H54 (cell line): Measurements from ENCODE around the gene OPN1MW3.
"Not testable (repeated sequence)": the region's sequence is repeated elsewhere in the genome, so short reads cannot be mapped to it uniquely, and the experiment has no call there.

Experiments
- DNase-seq: peaks from one replicate; pipeline ENCODE4 v3.0.0; 2011; ENCODE audit warnings: low spot score, mixed read lengths; ENCODE audit not compliant: insufficient read length
- FAIRE-seq: peaks from 3 replicates; lab custom pipeline; 2011; peaks lifted over from hg19 to GRCh38; lab: Jason Lieb, UNC
- POLR2A ChIP-seq: IDR thresholded peaks from 2 replicates; pipeline ENCODE4 v1.6.1; 2011; ENCODE audit warnings: low read depth, mild to moderate bottlenecking, low read length

Gene OPN1MW3

GRCh38 chrX:154294791-154295574, 37.6 kb downstream of the OPN1MW3 start, which contains the start of gene TEX28:
Gene TEX28, minus strand, starts transcription at chrX:154295124. Its CDS starts 3,007 bp downstream, at chrX:154292117.
- DNase-seq = no peak
- no peak for FAIRE-seq
- no peak for TF ChIP-seq POLR2A

- no peak for FAIRE-seq
- TF ChIP-seq POLR2A = no peak
- no peak for DNase-seq
These were observed 38.4 kb downstream of the OPN1MW3 start, which contains the start of gene TKTL1 for GRCh38 chrX:154295664-154296310. Gene TKTL1, plus strand, starts transcription at chrX:154295795. Its CDS starts 65 bp downstream, at chrX:154295860.

GRCh38 chrX:154296731-154297130, 39.3 kb downstream of the OPN1MW3 start:
- TF ChIP-seq POLR2A = no peak
- FAIRE-seq (no peak), DNase-seq (no peak)

GRCh38 chrX:154298312-154298711, 40.9 kb downstream of the OPN1MW3 start:
- no peak for TF ChIP-seq POLR2A
- DNase-seq (no peak), FAIRE-seq (no peak)

- no peak for TF ChIP-seq POLR2A
- DNase-seq (no peak), FAIRE-seq (no peak)
These were observed 43.4 kb downstream of the OPN1MW3 start for GRCh38 chrX:154300816-154301215.

- not testable (repeated sequence) for DNase-seq, FAIRE-seq
These were observed 45.6 kb downstream of the OPN1MW3 start for GRCh38 chrX:154302998-154303397.

GRCh38 chrX:154303476-154303875, 46.1 kb downstream of the OPN1MW3 start:
- TF ChIP-seq POLR2A = no peak
- FAIRE-seq (no peak), DNase-seq (no peak)

- DNase-seq = no peak
- TF ChIP-seq POLR2A = no peak
- no peak for FAIRE-seq
These were observed 47.5 kb downstream of the OPN1MW3 start for GRCh38 chrX:154304846-154305245.

GRCh38 chrX:154305541-154306205, 48.3 kb downstream of the OPN1MW3 start:
- no peak for DNase-seq
- TF ChIP-seq POLR2A = no peak
- FAIRE-seq = no peak

GRCh38 chrX:154307202-154307601, 49.8 kb downstream of the OPN1MW3 start:
- no peak for TF ChIP-seq POLR2A
- FAIRE-seq (no peak), DNase-seq (no peak)

GRCh38 chrX:154308108-154308946, 50.9 kb downstream of the OPN1MW3 start:
- FAIRE-seq = peak; percentile 61
- no peak for TF ChIP-seq POLR2A
- DNase-seq = peak; percentile 31

- DNase-seq (no peak), FAIRE-seq (no peak)
- TF ChIP-seq POLR2A = no peak
These were observed 51.8 kb downstream of the OPN1MW3 start for GRCh38 chrX:154309041-154309775.
